PFSK-1 (cell line): Measurements from ENCODE around the gene HID1.

Experiments used
- FOXP2 ChIP-seq: optimal IDR thresholded peaks from 2 replicates; pipeline ENCODE3; 2011; ENCODE audit warnings: borderline replicate concordance, control low read depth, inconsistent platforms; ENCODE audit not compliant: insufficient read depth; ENCODE audit errors: extremely low read length, extremely low read depth
- POLR2AphosphoS5 ChIP-seq: IDR thresholded peaks from 2 replicates; pipeline ENCODE4 v1.6.1; 2012; ENCODE audit warnings: low read depth, mild to moderate bottlenecking, control low read depth, low read length, moderate library complexity
- REST ChIP-seq, 2 experiments: IDR thresholded peaks; 2 replicates each; pipeline versions ENCODE4 v1.6.1 to v1.8.0; 2011 to 2012; ENCODE audit warnings: low read depth in 2 of 2, low read length in 2 of 2, control low read depth in 1 of 2, inconsistent platforms in 1 of 2, mild to moderate bottlenecking in 1 of 2, moderate library complexity in 1 of 2; ENCODE audit not compliant: insufficient read depth in 1 of 2
- SIN3A ChIP-seq: IDR thresholded peaks from 2 replicates; pipeline ENCODE4 v1.6.1; 2012; ENCODE audit warnings: mild to moderate bottlenecking, low read length, moderate library complexity, borderline replicate concordance; ENCODE audit not compliant: insufficient read depth
- TAF1 ChIP-seq: IDR thresholded peaks from 2 replicates; pipeline ENCODE4 v1.6.1; 2012; ENCODE audit warnings: low read length, control low read depth, borderline replicate concordance; ENCODE audit not compliant: insufficient read depth

HID1 gene

GRCh38 chr17:74950207-74950606, 22.4 kb downstream of the HID1 start:
- no peak for TF ChIP-seq FOXP2
- no peak for TF ChIP-seq SIN3A
- no peak for TF ChIP-seq POLR2AphosphoS5
- TF ChIP-seq REST (IDR thresholded peaks at IDR 0.05; ENCODE audit: insufficient read depth in 1 of 2, low read depth in 2 of 2, low read length in 2 of 2): no peak
- no peak for TF ChIP-seq TAF1

DNA sequence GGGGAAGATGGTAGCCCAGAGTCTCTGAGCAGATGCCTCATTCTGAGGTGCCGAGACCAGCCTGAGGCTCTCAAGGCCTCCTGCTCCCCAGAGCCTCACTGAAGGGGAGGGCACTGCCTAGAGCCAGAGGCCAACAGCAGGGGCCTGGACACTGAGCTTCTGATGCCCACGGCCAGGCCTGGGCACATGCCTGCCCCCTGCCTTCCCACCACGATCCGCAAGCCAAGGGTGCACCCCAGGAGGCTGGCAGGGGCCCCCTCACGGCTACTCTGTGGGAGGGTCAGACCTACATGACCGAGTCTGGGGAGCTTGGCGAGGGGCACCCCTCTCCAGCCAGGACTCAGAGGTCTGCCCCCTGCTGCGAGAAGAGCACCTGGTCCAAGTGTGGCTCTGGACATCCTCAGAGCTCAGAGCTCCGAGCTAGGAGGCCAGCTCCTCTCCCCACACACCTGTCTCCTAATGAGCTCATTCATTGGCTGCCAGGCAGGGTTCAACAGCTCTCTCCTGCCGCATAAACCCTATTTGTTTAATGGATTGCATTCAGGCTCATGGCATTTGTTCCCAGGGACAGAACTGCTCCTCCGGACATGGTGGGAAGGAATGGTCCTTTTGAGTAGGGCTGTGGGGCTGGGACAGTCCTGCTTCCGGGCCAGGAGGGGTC, 23.0 kb downstream of the HID1 start:
- TF ChIP-seq FOXP2: no peak
- no peak for TF ChIP-seq POLR2AphosphoS5
- TF ChIP-seq TAF1: no peak

DNA sequence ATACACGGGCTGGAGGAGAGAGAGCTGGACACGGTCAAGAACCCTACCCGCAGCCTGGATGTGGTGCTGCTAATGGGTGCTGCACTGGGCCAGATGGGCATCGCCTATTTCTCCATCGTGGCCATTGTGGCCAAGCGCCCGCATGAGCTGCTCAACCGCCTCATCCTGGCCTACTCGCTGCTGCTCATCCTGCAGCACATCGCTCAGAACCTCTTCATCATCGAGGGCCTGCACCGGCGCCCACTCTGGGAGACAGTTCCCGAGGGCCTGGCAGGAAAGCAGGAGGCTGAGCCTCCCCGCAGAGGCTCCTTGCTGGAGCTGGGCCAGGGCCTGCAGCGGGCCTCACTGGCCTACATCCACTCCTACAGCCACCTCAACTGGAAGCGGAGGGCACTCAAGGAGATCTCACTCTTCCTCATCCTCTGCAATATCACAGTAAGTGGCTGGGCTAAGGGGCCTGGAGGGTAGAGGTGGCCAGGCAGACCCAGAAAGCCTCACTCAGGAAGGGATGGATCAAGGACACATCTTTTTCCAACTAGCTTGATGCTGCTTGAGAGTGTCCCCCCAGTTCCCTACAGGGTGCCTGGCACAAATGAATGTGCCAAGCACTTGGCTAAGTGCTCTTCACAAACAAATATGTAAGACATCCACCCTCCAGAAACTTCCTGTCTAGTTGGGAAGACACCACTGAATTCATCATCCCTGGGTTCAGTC, 25.4 kb downstream of the HID1 start:
- TF ChIP-seq FOXP2 (no peak), POLR2AphosphoS5 (no peak), SIN3A (no peak), REST (IDR thresholded peaks at IDR 0.05; ENCODE audit: insufficient read depth in 1 of 2, low read depth in 2 of 2, low read length in 2 of 2) (no peak), TAF1 (no peak)

GRCh38 chr17:74946641-74947040, 25.9 kb downstream of the HID1 start:
- TF ChIP-seq POLR2AphosphoS5: no peak
- no peak for TF ChIP-seq SIN3A
- no peak for TF ChIP-seq TAF1
- TF ChIP-seq REST (IDR thresholded peaks at IDR 0.05; ENCODE audit: insufficient read depth in 1 of 2, low read depth in 2 of 2, low read length in 2 of 2): no peak
- no peak for TF ChIP-seq FOXP2

GRCh38 chr17:74945543-74945942, 27.0 kb downstream of the HID1 start:
- TF ChIP-seq FOXP2 (no peak), POLR2AphosphoS5 (no peak), REST (IDR thresholded peaks at IDR 0.05; ENCODE audit: insufficient read depth in 1 of 2, low read depth in 2 of 2, low read length in 2 of 2) (no peak)
